Common myeloid progenitor, CD34-positive (primary cell): Measurements from ENCODE around the gene RBM5.

Source experiments
- CTCF ChIA-PET: fragments of 350-600 bp; sonication (Branson Sonifier 250); formaldehyde crosslinking; loops from one replicate; lab custom pipeline; 2021; ENCODE audit warnings: antibody characterized with exemption; lab: Charles Lee
- POLR2A ChIA-PET: fragments of 350-600 bp; sonication (Branson Sonifier 250); formaldehyde crosslinking; loops from one replicate; lab custom pipeline; 2021; ENCODE audit warnings: antibody characterized with exemption; lab: Charles Lee
- DNase-seq, 3 donors: peaks; one replicate each; pipeline versions ENCODE4 v3.0.0 to v3.0.0-alpha.2; 2013
- H3K27ac ChIP-seq, 2 experiments: 1 replicate in 1 of 2; 2 replicates in 1 of 2; pipeline ENCODE4 v1.7.0; 2013; ENCODE audit warnings: inconsistent platforms in 2 of 2, low read length in 2 of 2, mild to moderate bottlenecking in 2 of 2, low read depth in 1 of 2, moderate library complexity in 1 of 2; ENCODE audit not compliant: severe bottlenecking in 2 of 2, insufficient read depth in 1 of 2, poor library complexity in 1 of 2
- H3K27me3 ChIP-seq, 5 experiments: replicated peaks in 2 of 5; 1 replicate in 3 of 5; 2 replicates in 2 of 5; pipeline versions ENCODE4 v1.6.1 to v1.7.0; 2013; ENCODE audit warnings: low read length in 4 of 5, mild to moderate bottlenecking in 2 of 5, moderate library complexity in 2 of 5, inconsistent platforms in 1 of 5; ENCODE audit not compliant: insufficient read depth in 5 of 5, control insufficient read depth in 4 of 5
- H3K36me3 ChIP-seq, 4 experiments: 1 replicate in 2 of 4; 2 replicates in 2 of 4; pipeline versions ENCODE4 v1.6.1 to v1.7.0; 2013; ENCODE audit warnings: low read length in 3 of 4, control low read depth in 1 of 4, mild to moderate bottlenecking in 1 of 4; ENCODE audit not compliant: control insufficient read depth in 4 of 4, insufficient read depth in 4 of 4
- H3K4me1 ChIP-seq, 4 experiments: 1 replicate in 3 of 4; 2 replicates in 1 of 4; pipeline versions ENCODE4 v1.6.1 to v1.7.1; 2013; ENCODE audit warnings: low read length in 3 of 4, mild to moderate bottlenecking in 3 of 4, control low read depth in 1 of 4, inconsistent platforms in 1 of 4, moderate library complexity in 1 of 4; ENCODE audit not compliant: control insufficient read depth in 4 of 4, insufficient read depth in 4 of 4; ENCODE audit errors: control extremely low read depth in 1 of 4
- H3K4me3 ChIP-seq, 7 experiments: 1 replicate in 4 of 7; 2 replicates in 3 of 7; pipeline versions ENCODE4 v1.5.1 to v1.7.0; 2013; ENCODE audit warnings: mild to moderate bottlenecking in 7 of 7, low read length in 6 of 7, moderate library complexity in 6 of 7, inconsistent platforms in 2 of 7, low read depth in 2 of 7, control low read depth in 1 of 7; ENCODE audit not compliant: insufficient read depth in 4 of 7, control insufficient read depth in 1 of 7; ENCODE audit errors: extremely low read depth in 1 of 7
- H3K9me3 ChIP-seq, 5 experiments: 1 replicate in 4 of 5; 2 replicates in 1 of 5; pipeline versions ENCODE4 v1.6.1 to v1.7.1; 2013; ENCODE audit warnings: low read length in 4 of 5, mild to moderate bottlenecking in 2 of 5, inconsistent platforms in 1 of 5, low read depth in 1 of 5, moderate library complexity in 1 of 5; ENCODE audit not compliant: control insufficient read depth in 4 of 5, insufficient read depth in 2 of 5; ENCODE audit errors: control extremely low read depth in 1 of 5
- WGBS: methylation state at CpG from one replicate; pipeline ENCODE4 v1.1.5; 2013; ENCODE audit not compliant: insufficient coverage; 5-methylcytosine and 5-hydroxymethylcytosine counted together

RBM5 gene

GRCh38 chr3:50146316-50146901 is 57.7 kb downstream of the RBM5 start:
- no peak overlapping the region for H3K27ac ChIP-seq
- H3K4me3 ChIP-seq: peak overlapping the region in 1 of 7 experiments; percentile 6
- H3K4me1 ChIP-seq: no peaks in the 10 kb centered on the region
- no peak for DNase-seq
- H3K36me3 ChIP-seq: no peaks in the 10 kb centered on the region
- H3K27me3 ChIP-seq: peaks cover 0 to 1% (median 0%) of the 10 kb centered on the region in 5 experiments
- WGBS: 71% methylated on average over 1 of the region's 3 CpGs
- POLR2A ChIA-PET: no interaction called here
- CTCF ChIA-PET: no interaction called here
- H3K9me3 ChIP-seq: no peaks in the 10 kb centered on the region

- Histone ChIP-seq H3K4me1 (no peaks in the 10 kb centered on the region), H3K36me3 (no peaks in the 10 kb centered on the region), H3K27ac (no peak overlapping the region), H3K9me3 (no peaks in the 10 kb centered on the region), H3K27me3 (peaks cover 0 to 1% (median 0%) of the 10 kb centered on the region in 5 experiments), H3K4me3 (no peak overlapping the region)
- ChIA-PET POLR2A (no interaction called here), CTCF (no interaction called here)
- WGBS: 96% methylated on average over 7 of the region's 7 CpGs
- DNase-seq: no peak
Observed at GRCh38 chr3:50147016-50147415, 58.3 kb downstream of the RBM5 start.

- Histone ChIP-seq H3K36me3 (no peaks in the 10 kb centered on the region), H3K27ac (no peak overlapping the region), H3K9me3 (no peaks in the 10 kb centered on the region), H3K4me3 (no peak overlapping the region), H3K4me1 (no peaks in the 10 kb centered on the region), H3K27me3 (peaks cover 0 to 3% (median 0%) of the 10 kb centered on the region in 5 experiments)
- no peak for DNase-seq
- ChIA-PET CTCF (interaction anchor here (1.2 kb wide), 1 partner anchor 33 kb away, joined by 5 read pairs; no protein-coding TSS in a partner anchor), POLR2A (no interaction called here)
- WGBS: 90% methylated on average over 2 of the region's 2 CpGs
Observed at GRCh38 chr3:50147447-50147846, 58.7 kb downstream of the RBM5 start.

GRCh38 chr3:50147861-50148260 is 59.1 kb downstream of the RBM5 start:
- no peak for DNase-seq
- Histone ChIP-seq H3K9me3 (no peaks in the 10 kb centered on the region), H3K36me3 (no peaks in the 10 kb centered on the region), H3K4me3 (no peak overlapping the region), H3K27ac (no peak overlapping the region), H3K27me3 (peaks cover 0 to 3% (median 0%) of the 10 kb centered on the region in 5 experiments), H3K4me1 (no peaks in the 10 kb centered on the region)
- 93% methylated on average over 5 of the region's 6 CpGs for WGBS
- POLR2A ChIA-PET: no interaction called here
- CTCF ChIA-PET: interaction anchor here (0.9 to 1.2 kb wide), 2 partner anchors 11 to 32 kb away, joined by 4 to 5 read pairs; no protein-coding TSS in a partner anchor

GRCh38 chr3:50150404-50150750 is 61.7 kb downstream of the RBM5 start:
- no peak overlapping the region for H3K4me3 ChIP-seq
- no peaks in the 10 kb centered on the region for H3K36me3 ChIP-seq
- H3K27ac ChIP-seq: no peak overlapping the region
- CTCF ChIA-PET: interaction anchor here (1.3 to 4.8 kb wide), 2 partner anchors 29 to 31 kb away, joined by 4 to 32 read pairs; no protein-coding TSS in a partner anchor
- H3K27me3 ChIP-seq: peaks cover 0 to 20% (median 11%) of the 10 kb centered on the region in 5 experiments
- no peaks in the 10 kb centered on the region for H3K9me3 ChIP-seq
- DNase-seq: no peak
- POLR2A ChIA-PET: interaction anchor here (0.7 kb wide), 1 partner anchor 29 kb away, joined by 3 read pairs; no protein-coding TSS in a partner anchor
- 100% methylated on average over 1 of the region's 1 CpG for WGBS
- peaks cover 0 to 10% (median 8%) of the 10 kb centered on the region in 4 experiments for H3K4me1 ChIP-seq

GRCh38 chr3:50150863-50151686 is 62.4 kb downstream of the RBM5 start:
- ChIA-PET POLR2A (interaction anchor here (0.7 kb wide), 1 partner anchor 30 kb away, joined by 3 read pairs; no protein-coding TSS in a partner anchor), CTCF (interaction anchor here (1.3 to 4.8 kb wide), 6 partner anchors 14 to 37 kb away, joined by 3 to 32 read pairs (median 7); no protein-coding TSS in a partner anchor)
- Histone ChIP-seq H3K27me3 (peaks cover 0 to 27% (median 18%) of the 10 kb centered on the region in 5 experiments), H3K4me3 (no peak overlapping the region), H3K9me3 (no peaks in the 10 kb centered on the region), H3K4me1 (peaks cover 0 to 15% (median 13%) of the 10 kb centered on the region in 4 experiments), H3K27ac (no peak overlapping the region), H3K36me3 (no peaks in the 10 kb centered on the region)
- WGBS: 94% methylated on average over 8 of the region's 18 CpGs
- no peak for DNase-seq
